Measurements from ENCODE around the gene SUB1.
"Not testable (repeated sequence)": the region's sequence is repeated elsewhere in the genome, so short reads cannot be mapped to it uniquely, and the experiment has no call there.

Gene SUB1

GRCh38 chr5:32565145-32565544, 20.2 kb upstream of the SUB1 start:
- no peak for DNase-seq

- no peak for DNase-seq
Measured at GRCh38 chr5:32566319-32567111, 18.8 kb upstream of the SUB1 start.

- DNase-seq, result no peak
Measured at GRCh38 chr5:32571128-32571527, 14.2 kb upstream of the SUB1 start.

GRCh38 chr5:32572778-32573480, 12.4 kb upstream of the SUB1 start:
- DNase-seq, result no peak

- not testable (repeated sequence) for DNase-seq
Measured at GRCh38 chr5:32573481-32573854, 11.9 kb upstream of the SUB1 start.

- DNase-seq, result no peak
Measured at GRCh38 chr5:32574540-32575175, 10.7 kb upstream of the SUB1 start.

GRCh38 chr5:32578363-32578762, 7.0 kb upstream of the SUB1 start:
- DNase-seq, result no peak

- DNase-seq, result no peak
Measured at GRCh38 chr5:32578764-32579163, 6.6 kb upstream of the SUB1 start.

GRCh38 chr5:32581010-32581785, 4.2 kb upstream of the SUB1 start:
- no peak for DNase-seq

GRCh38 chr5:32583582-32584232, 1.6 kb upstream of the SUB1 start:
- no peak for DNase-seq

GRCh38 chr5:32584646-32585045, 711 bp upstream of the SUB1 start:
- DNase-seq, result no peak

GRCh38 chr5:32585122-32585445, 273 bp upstream of the SUB1 start:
- DNase-seq, result no peak

- DNase-seq, result no peak
Measured at GRCh38 chr5:32586276-32586599, 881 bp downstream of the SUB1 start.

GRCh38 chr5:32587067-32587551, 1.8 kb downstream of the SUB1 start:
- no peak for DNase-seq

- no peak for DNase-seq
Measured at GRCh38 chr5:32589416-32589815, 4.1 kb downstream of the SUB1 start.

GRCh38 chr5:32589942-32590869, 4.8 kb downstream of the SUB1 start:
- no peak for DNase-seq

- no peak for DNase-seq
Measured at GRCh38 chr5:32595118-32595517, 9.8 kb downstream of the SUB1 start.

GRCh38 chr5:32597041-32597629, 11.8 kb downstream of the SUB1 start:
- no peak for DNase-seq

GRCh38 chr5:32598260-32598937, 13.0 kb downstream of the SUB1 start:
- no peak for DNase-seq
